GM10847 (cell line): ENCODE measurements around the gene DEPP1.

Experiments
- POLR2A ChIP-seq: IDR thresholded peaks from 2 replicates; pipeline ENCODE4 v1.6.1; 2011; ENCODE audit not compliant: insufficient read length; ENCODE audit errors: extremely low read depth

Gene DEPP1

DNA sequence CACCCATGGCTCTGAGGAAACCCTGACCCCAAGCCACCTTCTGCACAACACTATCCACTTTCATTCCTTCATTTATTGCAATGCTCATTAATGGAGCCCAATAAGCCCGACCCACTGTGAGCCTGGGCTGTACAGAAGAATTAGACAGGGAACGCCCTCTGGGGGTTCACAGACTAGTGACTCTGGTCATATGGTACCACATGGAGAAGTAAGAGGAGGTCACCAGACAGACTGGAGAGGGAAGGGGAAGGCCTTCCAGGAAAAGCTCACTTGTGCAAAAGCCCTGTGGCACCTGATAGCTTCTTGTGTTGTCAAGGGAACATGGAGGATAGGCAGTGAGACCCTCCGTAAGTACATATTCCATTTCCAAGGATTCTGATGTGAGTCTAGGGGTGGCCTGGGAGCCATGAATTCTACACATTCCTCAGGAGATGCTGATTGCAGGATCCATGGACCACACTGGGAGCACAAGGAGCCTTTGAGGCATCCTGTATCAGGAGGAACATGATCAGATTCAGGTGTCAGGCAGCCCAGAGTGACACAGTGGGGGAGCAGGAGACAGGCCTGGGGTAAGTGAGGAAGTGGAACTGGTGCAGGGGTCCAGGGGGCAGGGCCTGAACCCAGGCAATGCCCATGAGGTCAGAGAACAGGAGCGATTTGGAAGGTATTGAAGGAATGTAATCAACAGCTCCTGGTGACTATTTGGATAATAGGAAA lies 47.5 kb downstream of the DEPP1 start:
- no peak for TF ChIP-seq POLR2A

- TF ChIP-seq POLR2A = no peak
Measured at GRCh38 chr10:44929356-44930255, 49.0 kb downstream of the DEPP1 start.

- no peak for TF ChIP-seq POLR2A
Measured at GRCh38 chr10:44928462-44928861, 50.1 kb downstream of the DEPP1 start.

- no peak for TF ChIP-seq POLR2A
Measured at GRCh38 chr10:44927352-44927751, 51.3 kb downstream of the DEPP1 start.

GRCh38 chr10:44926751-44927351 lies 51.8 kb downstream of the DEPP1 start:
- TF ChIP-seq POLR2A = no peak
